GM21390 (cell line): Measurements from ENCODE around the gene TM4SF5.

Source experiments
- ATAC-seq: cut with Tn5 transposase; IDR thresholded peaks from one replicate; pipeline ENCODE4 v1.9.1; 2021; ENCODE audit not compliant: unreplicated experiment

The TM4SF5 gene

GRCh38 chr17:4744999-4745969 lies 26.4 kb upstream of the TM4SF5 start:
- ATAC-seq: no peak

- ATAC-seq: no peak
Observed at GRCh38 chr17:4747847-4748246, 23.8 kb upstream of the TM4SF5 start.

GRCh38 chr17:4748686-4749085 lies 23.0 kb upstream of the TM4SF5 start:
- no peak for ATAC-seq

GRCh38 chr17:4750606-4751005 lies 21.1 kb upstream of the TM4SF5 start:
- no peak for ATAC-seq

GRCh38 chr17:4751932-4752331 lies 19.8 kb upstream of the TM4SF5 start:
- no peak for ATAC-seq

- ATAC-seq: no peak
Observed at GRCh38 chr17:4753392-4753791, 18.3 kb upstream of the TM4SF5 start.

GRCh38 chr17:4759776-4760236 lies 11.9 kb upstream of the TM4SF5 start:
- ATAC-seq: no peak

- ATAC-seq: no peak
Observed at GRCh38 chr17:4764595-4764994, 7.1 kb upstream of the TM4SF5 start.

GRCh38 chr17:4766201-4766600 lies 5.5 kb upstream of the TM4SF5 start:
- no peak for ATAC-seq

- ATAC-seq: no peak
Observed at GRCh38 chr17:4766723-4767122, 5.0 kb upstream of the TM4SF5 start.

GRCh38 chr17:4768298-4768697 lies 3.4 kb upstream of the TM4SF5 start:
- ATAC-seq: no peak

GRCh38 chr17:4769628-4770027 lies 2.1 kb upstream of the TM4SF5 start:
- ATAC-seq: no peak

- no peak for ATAC-seq
Observed at GRCh38 chr17:4772235-4772613, 538 bp downstream of the TM4SF5 start.

- no peak for ATAC-seq
Observed at GRCh38 chr17:4777969-4778760, 6.5 kb downstream of the TM4SF5 start.

- ATAC-seq: no peak
Observed at GRCh38 chr17:4780325-4780955, 8.8 kb downstream of the TM4SF5 start.

GRCh38 chr17:4782652-4783051 lies 11.0 kb downstream of the TM4SF5 start:
- ATAC-seq: no peak

GRCh38 chr17:4785311-4786105 lies 13.8 kb downstream of the TM4SF5 start:
- ATAC-seq: no peak

GRCh38 chr17:4786106-4786511 lies 14.4 kb downstream of the TM4SF5 start, which contains the start of gene VMO1:
Gene VMO1 (minus strand): TSS chr17:4786364. CDS start chr17:4786352, 12 bp downstream.
- ATAC-seq: no peak

GRCh38 chr17:4786516-4786915 lies 14.8 kb downstream of the TM4SF5 start:
- no peak for ATAC-seq

- ATAC-seq: no peak
Observed at GRCh38 chr17:4788159-4788806, 16.6 kb downstream of the TM4SF5 start.
